Measurements from ENCODE around the gene CTNNBIP1.

The CTNNBIP1 gene

GRCh38 chr1:9859281-9860014, 50.6 kb downstream of the CTNNBIP1 start:
- DNase-seq (ENCODE audit: low read depth) = peak; percentile 63
- no peak overlapping the region for H3K4me3 ChIP-seq (replicated peaks; ENCODE audit: low read depth, low read length)
- TF ChIP-seq CTCF (IDR thresholded peaks at IDR 0.05; ENCODE audit: low read length, missing control alignments) = no peak

GRCh38 chr1:9858293-9859035, 51.6 kb downstream of the CTNNBIP1 start:
- no peak for TF ChIP-seq CTCF (IDR thresholded peaks at IDR 0.05; ENCODE audit: low read length, missing control alignments)
- DNase-seq (ENCODE audit: low read depth) = no peak
- no peak overlapping the region for H3K4me3 ChIP-seq (replicated peaks; ENCODE audit: low read depth, low read length)

- DNase-seq (ENCODE audit: low read depth) = no peak
- H3K4me3 ChIP-seq (replicated peaks; ENCODE audit: low read depth, low read length) = no peak overlapping the region
- no peak for TF ChIP-seq CTCF (IDR thresholded peaks at IDR 0.05; ENCODE audit: low read length, missing control alignments)
Observed at GRCh38 chr1:9855186-9855585, 54.9 kb downstream of the CTNNBIP1 start.

- H3K4me3 ChIP-seq (replicated peaks; ENCODE audit: low read depth, low read length) = no peak overlapping the region
- no peak for DNase-seq (ENCODE audit: low read depth)
- no peak for TF ChIP-seq CTCF (IDR thresholded peaks at IDR 0.05; ENCODE audit: low read length, missing control alignments)
Observed at GRCh38 chr1:9853249-9853595, 56.8 kb downstream of the CTNNBIP1 start.

GRCh38 chr1:9852410-9853248, 57.4 kb downstream of the CTNNBIP1 start:
- DNase-seq (ENCODE audit: low read depth) = peak; percentile 90
- TF ChIP-seq CTCF (IDR thresholded peaks at IDR 0.05; ENCODE audit: low read length, missing control alignments) = no peak
- H3K4me3 ChIP-seq (replicated peaks; ENCODE audit: low read depth, low read length) = no peak overlapping the region

GRCh38 chr1:9852004-9852403, 58.1 kb downstream of the CTNNBIP1 start:
- no peak for TF ChIP-seq CTCF (IDR thresholded peaks at IDR 0.05; ENCODE audit: low read length, missing control alignments)
- no peak overlapping the region for H3K4me3 ChIP-seq (replicated peaks; ENCODE audit: low read depth, low read length)
- DNase-seq (ENCODE audit: low read depth) = no peak
